Measurements from ENCODE around the gene ARFGAP3.

The ARFGAP3 gene

DNA sequence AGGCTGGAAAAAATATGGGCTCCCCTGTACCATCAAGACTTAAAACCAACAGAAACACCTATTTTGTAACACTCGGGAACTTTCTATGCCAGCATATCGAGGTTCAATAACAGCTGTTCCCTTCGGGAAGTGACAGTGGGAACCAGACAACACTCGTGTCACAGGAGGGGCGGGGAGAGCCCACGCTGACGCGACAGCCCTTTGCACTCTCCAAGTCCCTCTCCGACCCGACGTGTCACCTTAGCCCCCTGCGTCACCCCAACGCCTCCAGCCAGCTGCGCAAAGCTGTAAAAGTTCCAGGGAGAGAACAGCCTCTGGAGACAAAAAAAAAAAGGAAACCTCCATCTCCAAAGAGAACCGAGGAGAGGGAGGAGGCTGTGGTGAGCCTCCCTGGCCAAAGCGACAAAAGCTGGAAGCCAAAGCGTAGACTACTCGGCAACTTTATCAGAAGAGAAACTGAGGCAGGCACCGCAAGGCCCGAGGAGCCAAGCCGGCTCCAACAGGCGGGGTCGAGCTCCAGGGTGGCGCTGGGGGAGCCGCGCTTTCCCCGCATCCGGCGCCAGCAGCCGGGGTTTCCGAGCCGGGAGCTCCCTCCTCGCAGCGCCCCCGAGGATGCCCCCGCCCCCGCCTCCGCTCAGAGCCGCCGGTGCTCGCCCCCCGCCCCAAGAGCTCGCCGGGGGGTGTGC lies 751 bp downstream of the ARFGAP3 start:
- DNase-seq (ENCODE audit: low spot score): peak; percentile 87
- TF ChIP-seq, protein P1, sequence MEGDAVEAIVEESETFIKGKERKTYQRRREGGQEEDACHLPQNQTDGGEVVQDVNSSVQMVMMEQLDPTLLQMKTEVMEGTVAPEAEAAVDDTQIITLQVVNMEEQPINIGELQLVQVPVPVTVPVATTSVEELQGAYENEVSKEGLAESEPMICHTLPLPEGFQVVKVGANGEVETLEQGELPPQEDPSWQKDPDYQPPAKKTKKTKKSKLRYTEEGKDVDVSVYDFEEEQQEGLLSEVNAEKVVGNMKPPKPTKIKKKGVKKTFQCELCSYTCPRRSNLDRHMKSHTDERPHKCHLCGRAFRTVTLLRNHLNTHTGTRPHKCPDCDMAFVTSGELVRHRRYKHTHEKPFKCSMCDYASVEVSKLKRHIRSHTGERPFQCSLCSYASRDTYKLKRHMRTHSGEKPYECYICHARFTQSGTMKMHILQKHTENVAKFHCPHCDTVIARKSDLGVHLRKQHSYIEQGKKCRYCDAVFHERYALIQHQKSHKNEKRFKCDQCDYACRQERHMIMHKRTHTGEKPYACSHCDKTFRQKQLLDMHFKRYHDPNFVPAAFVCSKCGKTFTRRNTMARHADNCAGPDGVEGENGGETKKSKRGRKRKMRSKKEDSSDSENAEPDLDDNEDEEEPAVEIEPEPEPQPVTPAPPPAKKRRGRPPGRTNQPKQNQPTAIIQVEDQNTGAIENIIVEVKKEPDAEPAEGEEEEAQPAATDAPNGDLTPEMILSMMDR (IDR thresholded peaks at IDR 0.05): no peak
- H3K4me3 ChIP-seq: peak overlapping the region; percentile 88
- peak overlapping the region; percentile 98 for H3K27ac ChIP-seq

DNA sequence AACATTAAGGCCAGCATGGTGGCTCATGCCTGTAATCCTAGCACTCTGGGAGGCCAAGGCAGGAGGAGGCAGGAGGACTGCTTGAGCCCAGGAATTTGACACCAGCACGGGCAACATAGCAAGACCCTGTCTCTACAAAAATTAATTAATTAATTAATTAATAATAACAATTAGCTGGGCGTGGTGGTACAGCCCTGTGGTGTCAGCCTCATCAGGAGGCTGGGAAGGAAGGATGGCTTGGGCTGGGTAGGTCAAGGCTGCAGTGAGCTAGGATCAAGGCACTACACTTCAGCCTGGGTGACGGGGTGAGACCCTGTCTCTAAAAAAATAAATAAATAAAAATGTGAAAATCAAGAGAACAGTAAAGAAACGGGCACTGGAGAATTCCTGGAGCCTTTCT lies 1.4 kb downstream of the ARFGAP3 start:
- peak; percentile 65 for DNase-seq (ENCODE audit: low spot score)
- H3K27ac ChIP-seq: peak overlapping the region; percentile 98
- TF ChIP-seq, protein P1 (IDR thresholded peaks at IDR 0.05): no peak
- H3K4me3 ChIP-seq: peak overlapping the region; percentile 88

DNA sequence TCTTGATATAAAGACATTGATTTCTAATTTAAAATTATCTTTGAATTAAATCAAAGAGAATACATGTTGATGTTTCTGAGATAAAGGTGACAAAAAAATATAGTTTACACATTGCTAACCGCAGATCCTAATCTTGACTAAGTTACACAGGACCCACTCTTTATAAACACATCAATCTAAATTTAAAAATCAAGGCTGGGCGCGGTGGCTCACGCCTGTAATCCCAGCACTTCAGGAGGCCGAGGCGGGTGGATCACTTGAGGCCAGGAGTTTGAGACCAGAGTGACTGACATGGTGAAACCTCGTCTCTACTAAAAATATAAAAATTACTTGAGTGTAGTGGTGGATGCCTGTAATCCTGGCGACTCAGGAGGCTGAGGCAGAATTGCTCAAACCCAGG lies 1.9 kb downstream of the ARFGAP3 start:
- TF ChIP-seq, protein P1 (IDR thresholded peaks at IDR 0.05): no peak
- H3K4me3 ChIP-seq: peak overlapping the region; percentile 88
- peak overlapping the region in 1 of 2 donors; percentile 98 for H3K27ac ChIP-seq
- peak; percentile 31 for DNase-seq (ENCODE audit: low spot score)

DNA sequence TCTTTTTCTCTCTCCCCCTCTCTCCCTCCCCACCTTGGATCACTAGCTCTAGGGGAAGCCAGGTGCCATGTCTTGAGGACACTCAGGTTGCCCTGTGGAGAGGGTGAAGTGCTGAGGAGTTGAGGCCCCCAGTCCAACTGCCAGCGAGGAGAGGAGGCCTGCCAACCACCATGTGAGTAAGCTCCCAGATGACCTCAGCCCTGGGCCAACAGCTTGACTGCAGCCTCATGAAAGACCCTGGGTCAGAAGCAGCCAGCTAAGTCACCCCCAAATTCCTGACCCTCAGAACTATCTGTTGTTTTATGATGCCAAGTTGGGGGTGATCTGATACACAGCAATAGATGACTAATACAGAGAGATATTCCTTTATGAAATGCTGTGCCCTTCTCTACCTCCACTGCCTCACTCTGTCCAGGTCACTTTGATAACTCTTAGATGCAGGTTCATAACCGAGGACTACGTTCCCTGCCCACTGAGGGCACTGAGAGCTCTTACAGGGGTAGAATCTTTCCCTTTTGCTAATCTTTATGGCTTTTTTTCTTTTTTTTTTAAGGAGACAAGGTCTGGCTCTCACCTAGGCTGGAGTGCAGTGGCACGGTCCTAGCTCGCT lies 8.0 kb downstream of the ARFGAP3 start:
- TF ChIP-seq, protein P1 (IDR thresholded peaks at IDR 0.05): no peak
- no peak for DNase-seq (ENCODE audit: low spot score)

DNA sequence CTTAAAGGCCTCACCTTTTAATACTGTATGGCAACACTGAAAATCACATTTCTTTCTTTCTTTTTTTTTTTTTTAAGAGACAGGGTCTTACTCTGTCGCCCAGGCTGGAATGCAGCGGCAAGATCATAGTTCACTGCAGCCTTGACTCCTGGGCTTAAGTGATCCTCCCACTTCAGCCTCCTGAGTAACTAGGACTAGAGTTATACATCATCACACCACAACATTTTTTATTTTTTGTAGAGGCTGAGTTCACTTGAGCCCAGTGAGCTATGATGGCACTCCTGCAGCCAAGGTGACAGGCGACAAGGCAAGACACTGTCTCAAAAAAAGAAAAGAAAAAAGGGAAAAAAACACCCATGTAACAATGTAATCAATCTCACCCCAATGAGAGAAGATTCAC lies 10.0 kb downstream of the ARFGAP3 start:
- TF ChIP-seq, protein P1 (IDR thresholded peaks at IDR 0.05): no peak
- no peak for DNase-seq (ENCODE audit: low spot score)
- Histone ChIP-seq H3K4me3 (no peak overlapping the region), H3K27ac (no peak overlapping the region)

More for the DNA sequence above, 8.0 kb downstream of the ARFGAP3 start:
- Histone ChIP-seq H3K27ac (no peak overlapping the region), H3K4me3 (no peak overlapping the region)

DNA sequence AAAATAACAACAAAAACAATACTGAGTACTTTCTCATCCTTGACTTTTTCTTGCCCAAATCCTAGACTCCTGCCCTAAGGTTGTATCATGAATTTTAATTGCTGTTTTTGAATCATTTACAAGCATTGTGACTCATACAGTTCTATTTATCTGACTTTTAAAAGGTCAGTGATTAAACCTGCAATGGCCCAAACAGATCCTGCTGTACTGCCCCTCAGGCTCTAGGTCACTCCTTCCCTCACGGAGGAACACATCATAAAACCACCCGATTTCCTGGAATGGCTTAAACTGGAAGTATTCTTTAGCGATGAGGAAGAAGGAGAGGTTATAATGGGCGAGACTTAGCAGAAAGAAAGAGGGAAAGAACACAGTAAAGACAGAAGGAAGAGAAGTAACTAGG lies 12.3 kb downstream of the ARFGAP3 start:
- no peak for DNase-seq (ENCODE audit: low spot score)
- TF ChIP-seq, protein P1 (IDR thresholded peaks at IDR 0.05): no peak
- H3K27ac ChIP-seq: no peak overlapping the region
- H3K4me3 ChIP-seq: no peak overlapping the region

Data from coronary artery (tissue), 2 donors.